GM19455 (cell line): ENCODE data around the gene NPFFR1.
"Not testable (repeated sequence)": the region's sequence is repeated elsewhere in the genome, so short reads cannot be mapped to it uniquely, and the experiment has no call there.

ENCODE experiments used
- ATAC-seq: cut with Tn5 transposase; IDR thresholded peaks from one replicate; pipeline ENCODE4 v1.9.1; 2021; ENCODE audit not compliant: unreplicated experiment

NPFFR1 gene

DNA sequence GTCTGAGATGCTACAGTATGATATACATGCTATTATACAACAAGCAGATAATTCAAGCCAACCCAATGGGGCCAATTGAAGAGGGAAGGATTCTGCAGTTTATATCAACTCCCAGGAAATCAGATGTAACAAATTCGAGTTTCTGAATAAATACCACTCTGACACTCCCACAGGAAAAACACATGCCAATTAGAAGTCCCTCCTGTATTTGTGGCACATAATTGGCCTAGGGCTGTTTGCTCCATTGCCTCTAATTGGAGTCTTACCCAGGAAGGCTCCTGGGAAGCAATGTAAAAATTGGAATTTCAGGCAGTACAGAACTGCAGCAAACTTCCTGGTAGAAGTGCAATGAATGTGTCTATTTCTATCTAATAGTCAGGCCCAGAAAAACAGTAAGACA is 55.3 kb downstream of the NPFFR1 start:
- ATAC-seq = no peak

- no peak for ATAC-seq
Observed at GRCh38 chr10:70227548-70228320, 56.1 kb downstream of the NPFFR1 start.

DNA sequence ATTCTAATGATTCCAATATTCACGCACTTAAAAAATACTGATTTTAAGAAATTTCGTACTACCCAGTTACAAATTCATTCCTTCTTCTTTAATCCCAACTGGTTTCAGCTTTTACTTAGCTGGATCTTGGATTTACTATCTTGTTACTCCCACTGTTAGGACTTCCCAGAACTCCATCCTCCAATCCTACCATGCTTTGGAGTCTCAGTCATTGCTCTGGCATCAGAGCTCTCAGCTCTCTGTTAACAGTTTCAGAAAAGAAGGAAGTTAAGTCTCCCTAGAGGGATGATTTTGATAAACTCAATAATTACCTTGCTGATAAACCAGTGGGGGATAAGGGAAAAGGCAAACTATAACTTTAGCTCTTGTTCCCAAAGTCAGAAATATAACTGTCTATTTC is 60.1 kb downstream of the NPFFR1 start:
- no peak for ATAC-seq

DNA sequence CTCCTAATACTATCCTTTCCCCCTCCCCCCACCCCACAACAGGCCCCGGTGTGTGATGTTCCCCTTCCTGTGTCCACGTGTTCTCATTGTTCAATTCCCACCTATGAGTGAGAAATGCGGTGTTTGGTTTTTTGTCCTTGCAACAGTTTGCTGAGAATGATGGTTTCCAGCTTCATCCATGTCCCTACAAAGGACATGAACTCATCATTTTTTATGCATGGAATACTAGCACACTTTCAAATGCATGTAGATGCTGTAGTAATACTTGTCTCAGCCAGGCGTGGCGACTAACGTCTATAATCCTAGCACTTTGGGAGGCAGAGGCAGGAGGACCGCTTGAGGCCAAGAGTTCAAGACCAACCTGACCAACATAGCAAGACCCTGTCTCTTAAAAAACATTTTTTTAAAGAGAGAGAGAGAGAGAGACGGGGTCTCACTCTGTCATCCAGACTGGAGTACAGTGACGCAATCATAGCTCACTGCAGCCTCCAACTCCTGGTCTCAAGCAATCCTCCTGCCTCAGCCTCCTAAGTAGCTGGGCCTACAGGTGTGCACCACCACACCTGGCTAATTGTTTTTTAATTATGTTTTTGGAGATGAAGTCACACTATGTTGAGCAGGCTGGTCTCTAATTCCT is 60.9 kb downstream of the NPFFR1 start:
- ATAC-seq = not testable (repeated sequence)

DNA sequence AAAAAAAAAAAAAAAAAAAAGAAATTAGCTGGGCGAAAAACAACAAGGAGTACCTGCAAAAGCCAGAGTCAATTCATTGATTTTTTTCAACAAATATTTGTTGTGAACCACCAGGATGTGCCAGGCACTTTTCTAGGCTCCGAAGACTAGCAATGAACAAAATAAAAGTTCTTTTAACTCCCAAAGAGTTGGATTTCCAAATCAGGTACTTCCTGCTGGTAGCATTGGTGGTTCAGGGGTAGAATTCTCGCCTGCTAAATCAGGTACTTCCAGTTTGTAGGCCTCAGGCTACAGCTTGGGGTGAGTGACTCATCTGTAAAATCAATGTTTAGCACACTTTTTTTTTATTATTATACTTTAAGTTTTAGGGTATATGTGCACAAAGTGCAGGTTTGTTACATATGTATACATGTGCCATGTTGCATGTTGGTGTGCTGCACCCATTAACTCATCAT is 61.4 kb downstream of the NPFFR1 start:
- no peak for ATAC-seq

- no peak for ATAC-seq
Observed at GRCh38 chr10:70221030-70221429, 62.8 kb downstream of the NPFFR1 start.

- no peak for ATAC-seq
Observed at GRCh38 chr10:70212879-70213278, 70.9 kb downstream of the NPFFR1 start.

- no peak for ATAC-seq
Observed at GRCh38 chr10:70212277-70212676, 71.5 kb downstream of the NPFFR1 start.

- no peak for ATAC-seq
Observed at GRCh38 chr10:70206762-70207161, 77.0 kb downstream of the NPFFR1 start.

GRCh38 chr10:70201105-70201504 is 82.7 kb downstream of the NPFFR1 start:
- no peak for ATAC-seq

DNA sequence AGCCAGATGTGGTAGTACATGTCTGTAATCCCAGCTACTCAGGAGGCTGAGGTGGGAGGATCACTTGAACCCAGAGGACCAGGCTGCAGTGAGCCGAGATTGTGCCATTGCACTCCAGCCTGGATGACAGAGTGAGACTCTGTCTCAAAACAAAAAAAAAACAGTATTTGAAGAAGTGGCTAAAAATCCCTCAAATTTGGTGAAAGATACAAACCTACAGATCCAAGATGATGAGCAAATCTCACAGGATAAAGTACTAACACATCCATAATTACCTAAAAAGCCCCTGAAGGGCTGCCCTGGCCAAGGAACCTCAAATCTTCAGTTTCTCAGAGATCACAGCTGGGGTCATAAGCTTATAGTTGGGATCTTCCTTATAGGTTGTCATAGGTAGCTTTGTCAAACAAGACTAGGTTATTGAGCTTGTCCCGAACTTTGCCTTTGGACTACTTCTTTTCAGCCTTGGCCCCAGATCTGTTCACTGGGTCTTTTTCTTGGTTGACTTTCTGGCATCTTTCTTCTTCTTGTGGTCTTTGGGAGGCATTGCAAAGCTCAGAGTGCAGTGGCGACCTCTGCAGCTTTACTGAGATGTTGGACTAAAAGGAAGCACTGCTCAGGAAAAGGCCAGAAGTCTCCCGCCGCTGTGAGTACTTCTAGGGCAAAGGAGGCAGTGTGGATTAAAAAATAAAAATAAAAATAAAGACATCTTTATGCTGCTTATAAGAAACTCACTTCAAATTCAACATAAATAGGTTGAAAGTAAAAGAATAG is 84.9 kb downstream of the NPFFR1 start:
- no peak for ATAC-seq
